GM18870 (cell line): ENCODE measurements around the gene MZT2A.
"Not testable (repeated sequence)": the region's sequence is repeated elsewhere in the genome, so short reads cannot be mapped to it uniquely, and the experiment has no call there.

Experiments used
- ATAC-seq: cut with Tn5 transposase; IDR thresholded peaks from one replicate; pipeline ENCODE4 v1.9.1; 2021; ENCODE audit warnings: moderate library complexity; ENCODE audit not compliant: unreplicated experiment

The MZT2A gene

DNA sequence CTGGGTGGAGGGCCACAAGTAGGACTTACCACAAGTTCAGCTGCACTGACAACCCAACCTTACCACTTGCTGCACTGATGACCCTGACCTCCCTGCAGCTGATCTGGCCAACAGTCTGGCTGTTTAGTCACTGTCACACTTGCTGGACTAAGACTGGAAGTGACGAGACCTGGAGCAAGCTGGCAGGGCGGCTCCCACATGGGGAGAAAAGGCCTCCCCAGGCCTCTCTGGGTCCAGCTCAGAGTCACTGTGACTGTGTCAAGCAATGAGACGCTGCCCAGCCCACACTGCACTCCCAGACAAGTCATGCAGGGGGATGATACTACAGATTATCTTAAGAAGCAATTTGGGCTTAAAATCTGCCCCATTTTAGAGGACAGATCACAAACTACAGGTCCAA, 21.3 kb downstream of the MZT2A start:
- not testable (repeated sequence) for ATAC-seq

DNA sequence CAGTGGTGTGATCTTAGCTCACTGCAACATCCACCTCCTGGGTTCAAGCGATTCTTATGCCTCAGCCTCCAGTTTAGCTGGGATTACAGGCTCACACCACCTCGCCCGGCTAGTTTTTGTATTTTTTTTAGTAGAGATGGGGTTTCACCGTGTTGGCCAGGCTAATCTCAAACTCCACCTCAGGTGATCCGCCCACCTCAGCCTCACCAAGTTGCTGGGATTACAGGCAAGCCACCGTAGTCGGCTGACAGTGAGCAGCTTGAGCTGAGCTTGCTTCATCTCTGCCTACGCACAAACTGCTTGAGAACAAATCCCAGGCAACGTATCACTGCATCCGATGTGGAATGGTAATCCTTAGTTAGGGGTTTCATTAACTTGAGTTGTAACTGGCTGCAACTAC, 24.5 kb downstream of the MZT2A start:
- ATAC-seq = not testable (repeated sequence)

DNA sequence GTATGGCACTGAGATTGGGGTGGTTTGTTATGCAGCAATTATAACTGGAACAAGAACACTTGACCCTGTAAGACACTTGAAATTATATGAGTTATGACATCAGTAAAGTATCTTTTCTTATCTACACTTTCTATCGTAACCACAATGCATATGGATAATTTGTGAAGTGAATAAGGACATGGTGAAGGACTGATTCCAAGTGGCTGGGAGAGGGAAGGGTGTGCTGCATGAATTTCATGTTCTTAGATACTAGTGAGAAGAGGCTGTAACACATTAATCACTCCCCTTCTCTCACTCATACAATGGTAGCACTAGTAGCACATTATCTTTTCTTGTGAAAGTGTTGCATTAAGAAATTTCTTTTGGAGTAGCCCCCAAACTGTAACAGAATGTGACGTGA, 37.3 kb downstream of the MZT2A start:
- ATAC-seq = not testable (repeated sequence)

DNA sequence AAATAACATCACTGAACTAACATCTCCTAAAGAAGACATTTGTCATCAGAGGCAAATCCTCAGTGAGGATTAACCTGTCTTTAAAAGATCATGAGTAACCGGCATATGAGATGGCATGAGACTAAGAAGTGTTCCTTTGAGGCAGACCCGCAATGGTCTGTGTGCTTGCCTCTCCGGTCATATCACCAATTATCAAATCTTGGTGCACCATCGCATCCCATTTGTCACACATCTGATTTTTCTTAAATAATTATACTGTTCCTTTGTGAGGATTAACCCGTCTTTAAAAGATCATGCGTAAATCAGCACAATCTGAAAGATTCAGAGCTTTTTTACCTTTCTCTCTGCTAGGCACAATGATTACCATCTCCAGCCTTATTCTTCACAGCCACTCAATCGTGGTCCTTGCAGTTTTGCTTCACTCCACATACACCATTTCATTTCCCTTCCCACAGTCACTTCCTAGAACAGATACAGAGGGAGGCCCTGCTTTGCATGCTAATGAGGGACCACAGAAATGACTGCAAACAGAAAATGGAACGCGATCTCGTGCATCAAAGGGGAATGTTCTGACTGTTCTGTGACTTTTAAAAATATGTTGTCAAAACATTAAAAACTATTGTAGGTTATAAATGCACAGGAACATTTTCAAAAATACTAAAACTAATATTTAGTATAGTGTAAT, 40.8 kb downstream of the MZT2A start:
- ATAC-seq = peak; percentile 97

DNA sequence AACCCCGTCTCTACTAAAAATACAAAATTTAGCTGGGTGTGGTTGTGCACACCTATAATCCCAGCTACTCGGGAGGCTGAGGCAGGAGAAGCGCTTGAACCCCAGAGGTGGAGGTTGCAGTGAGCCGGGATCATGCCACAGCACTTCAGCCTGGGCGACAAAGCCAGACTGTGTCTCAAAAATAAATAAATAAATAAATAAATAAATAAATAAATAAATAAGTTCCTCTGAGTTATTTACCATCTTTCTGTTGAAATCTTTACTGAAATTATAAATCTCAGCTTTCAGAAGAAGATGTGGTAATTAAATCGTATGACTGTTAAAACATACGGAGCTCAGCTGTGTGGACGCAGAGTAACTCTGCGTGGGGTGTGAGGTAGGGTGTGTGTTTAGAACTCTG, 44.2 kb downstream of the MZT2A start:
- ATAC-seq = not testable (repeated sequence)

DNA sequence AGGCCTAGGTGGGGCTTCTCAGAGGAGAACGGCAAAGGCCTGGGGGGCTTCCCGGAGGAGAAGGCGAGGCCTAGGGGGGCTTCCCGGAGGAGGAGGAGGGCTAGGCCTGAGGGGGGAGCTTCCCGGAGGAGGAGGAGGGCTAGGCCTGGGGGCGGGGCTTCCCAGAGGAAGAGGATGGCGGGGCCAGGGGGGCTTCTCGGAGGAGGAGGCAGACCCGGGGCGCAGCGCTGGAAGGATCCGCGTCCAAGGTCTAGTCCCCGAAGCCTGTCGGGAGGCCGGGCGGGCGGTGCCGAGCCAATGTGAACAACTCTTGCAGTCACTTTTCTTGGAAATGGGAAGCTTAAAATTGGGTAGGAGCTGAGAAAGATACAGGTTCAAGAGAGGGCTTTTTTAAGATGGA, 46.3 kb downstream of the MZT2A start:
- ATAC-seq = no peak

DNA sequence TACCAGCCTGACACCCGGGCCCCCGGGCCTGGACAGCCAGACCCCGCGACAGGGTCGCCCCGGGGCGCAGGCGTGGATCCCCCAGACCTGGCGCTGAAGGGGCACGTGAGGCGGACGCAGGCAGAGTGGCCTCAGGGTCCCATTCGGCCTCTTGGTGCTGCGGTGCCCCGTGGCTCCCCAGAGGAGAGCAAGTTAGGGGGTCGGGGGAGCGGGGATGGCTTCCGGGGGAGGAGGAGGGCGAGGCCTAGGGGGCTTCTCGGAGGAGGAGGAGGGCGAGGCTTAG, 46.7 kb downstream of the MZT2A start:
- not testable (repeated sequence) for ATAC-seq

DNA sequence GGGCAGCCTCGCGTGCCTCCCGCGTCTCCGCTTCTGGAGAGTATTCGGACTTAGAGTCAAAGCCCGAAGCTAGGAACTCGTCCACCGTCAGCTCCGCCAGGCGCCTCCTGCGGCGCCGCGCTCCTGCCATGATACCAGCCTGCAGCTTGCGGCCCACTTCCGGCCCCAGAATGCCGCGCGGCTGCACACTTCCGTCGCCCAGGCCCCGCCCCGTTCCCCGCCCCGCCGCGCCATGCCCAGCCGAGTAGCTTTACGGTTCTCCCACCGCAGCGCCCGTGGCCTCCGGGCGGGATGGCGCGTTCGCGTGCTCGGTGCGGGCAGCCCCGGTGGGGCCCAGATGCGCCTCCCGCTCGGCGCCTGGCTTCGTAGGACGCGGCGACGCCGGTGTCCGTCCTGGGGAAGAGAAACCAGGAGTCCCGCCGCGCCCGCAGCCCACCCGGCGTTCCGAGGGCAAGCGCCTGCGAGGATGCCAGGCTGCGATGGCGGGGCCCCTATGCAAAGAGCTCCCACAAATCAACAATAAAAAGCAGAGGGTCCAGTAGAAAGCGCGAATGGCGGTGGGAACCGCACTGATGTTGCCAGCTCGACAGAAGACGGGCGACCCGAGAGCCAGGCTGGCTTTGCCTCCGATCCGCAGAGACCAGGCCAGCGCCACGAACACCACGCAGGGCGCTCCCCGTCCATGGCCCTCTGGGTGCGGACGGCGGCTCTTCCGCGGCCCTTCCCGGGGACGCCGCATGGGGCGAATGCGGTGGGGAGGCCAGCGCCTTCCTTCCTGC, 47.3 kb downstream of the MZT2A start:
- not testable (repeated sequence) for ATAC-seq

DNA sequence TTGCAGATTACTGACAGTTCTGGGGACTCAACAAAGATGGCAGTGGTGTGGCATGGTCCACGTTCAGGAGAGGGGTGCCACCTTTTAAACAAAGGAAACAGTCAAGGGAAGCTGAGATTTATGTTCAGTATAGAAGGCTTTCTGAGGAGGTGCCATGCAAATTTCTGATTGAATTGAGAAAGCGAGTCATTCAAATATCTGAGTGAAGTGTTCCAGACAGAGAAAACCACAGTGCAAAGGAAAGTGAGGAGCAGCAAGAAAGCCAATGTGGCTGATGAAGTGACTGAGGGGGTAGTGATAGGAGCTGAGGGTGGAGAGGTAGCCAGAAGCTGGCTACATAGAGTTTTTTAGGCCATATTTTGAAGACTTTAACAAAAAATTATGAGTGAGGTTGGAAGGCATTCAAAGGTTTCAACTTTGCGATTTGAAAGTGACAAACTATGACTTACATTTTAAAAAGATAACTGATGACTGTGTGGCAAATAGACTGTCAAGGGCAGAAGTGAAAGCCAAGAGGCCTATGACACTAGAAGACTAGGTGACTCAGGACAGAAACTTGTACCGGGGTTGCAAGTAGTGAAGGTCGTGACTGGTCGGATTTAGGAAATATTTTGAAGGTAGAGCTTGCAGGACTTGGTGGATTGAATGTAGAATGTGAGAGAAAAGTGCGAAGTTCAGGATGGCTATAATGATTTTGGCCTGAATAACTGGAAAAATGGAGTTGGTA, 51.3 kb downstream of the MZT2A start:
- not testable (repeated sequence) for ATAC-seq
